ENCODE measurements around the gene RD3L. TPM values are rescaled to one million over a fixed set of nuclear protein-coding genes. Genes with fewer than 3 reads are reported as not detected.

Gene RD3L
- total and polyA plus RNA-seq, 2 of the 13 experiments (the other 11 are each of a cell fraction or from before 2014, with no cell fraction given) = not detected

- TF ChIP-seq GABPB1 (CRISPR knock-in tag; IDR thresholded peaks at IDR 0.05) (0 out of 2 replicates have a peak, but pooled peaks have one; percentile 8), MIER3 (CRISPR knock-in tag; IDR thresholded peaks at IDR 0.05; ENCODE audit: borderline replicate concordance) (no peak), ZNF446 (CRISPR knock-in tag; IDR thresholded peaks at IDR 0.05) (no peak), ZBTB7B (CRISPR knock-in tag; IDR thresholded peaks at IDR 0.05) (peak; percentile 53; the same call in 1 of the 2 replicates), TCF7 (IDR thresholded peaks at IDR 0.05; ENCODE audit: low read depth) (no peak), TEAD3 (CRISPR knock-in tag; optimal IDR thresholded peaks at IDR 0.05; ENCODE audit: borderline replicate concordance) (peak; percentile 10), U2AF1 (optimal IDR thresholded peaks at IDR 0.05; ENCODE audit: low read depth, low read length) (peak; percentile 42), CENPX (CRISPR knock-in tag; IDR thresholded peaks at IDR 0.05) (no peak), SNAI1 (CRISPR knock-in tag; IDR thresholded peaks at IDR 0.05; ENCODE audit: borderline replicate concordance) (no peak; the same call in 1 of the 2 replicates), REST (IDR thresholded peaks at IDR 0.05; ENCODE audit: borderline replicate concordance in 1 of 2, low read depth in 1 of 2, low read length in 2 of 2) (no peak), ZNF570 (CRISPR knock-in tag; IDR thresholded peaks at IDR 0.05; ENCODE audit: borderline replicate concordance) (no peak), HIC2 (CRISPR knock-in tag; IDR thresholded peaks at IDR 0.05; ENCODE audit: low read depth) (peak; percentile 28; the same call in 1 of the 2 replicates), POLR2G (IDR thresholded peaks at IDR 0.05; ENCODE audit: low read depth, low read length) (0 out of 2 replicates have a peak, but pooled peaks have one; percentile 7), TFAP4 (IDR thresholded peaks at IDR 0.05; ENCODE audit: borderline replicate concordance, low read depth) (0 out of 2 replicates have a peak, but pooled peaks have one; percentile 1), ZBTB46 (CRISPR knock-in tag; IDR thresholded peaks at IDR 0.05; ENCODE audit: borderline replicate concordance) (no peak), IKZF1 (IDR thresholded peaks at IDR 0.05) (no peak), JUNB (CRISPR knock-in tag; IDR thresholded peaks at IDR 0.05; ENCODE audit: borderline replicate concordance) (no peak), ZNF331 (CRISPR knock-in tag; IDR thresholded peaks at IDR 0.05) (no peak), DMAP1 (CRISPR knock-in tag; IDR thresholded peaks at IDR 0.05) (0 out of 2 replicates have a peak, but pooled peaks have one; percentile 13), MXD4 (CRISPR knock-in tag; IDR thresholded peaks at IDR 0.05) (no peak), NFYB (CRISPR knock-in tag; IDR thresholded peaks at IDR 0.05) (0 out of 2 replicates have a peak, but pooled peaks have one; percentile 18), MIXL1 (CRISPR knock-in tag; IDR thresholded peaks at IDR 0.05) (0 out of 2 replicates have a peak, but pooled peaks have one; percentile 1), ISX (CRISPR knock-in tag; conservative IDR thresholded peaks at IDR 0.05) (no peak), ZNF430 (CRISPR knock-in tag; IDR thresholded peaks at IDR 0.05) (no peak)
Measured at GRCh38 chr14:103891667-103892215, 50.6 kb downstream of the RD3L start (continued).
